PC-9 (cell line): Measurements from ENCODE around the gene FAM193A. TPM values are rescaled to one million over a fixed set of nuclear protein-coding genes. Genes with fewer than 3 reads are reported as not detected.

Experiments
- BruUV-seq: library from RNA; stranded (reverse); fragments of 400-500 nt; replicated peaks from 2 replicates; lab custom pipeline; 2021; lab: Mats Ljungman, UMichigan
- CTCF ChIA-PET: fragments of 300-600 bp; sonication (Branson Sonifier 250); formaldehyde crosslinking; loops from one replicate; lab custom pipeline; 2022; ENCODE audit warnings: antibody characterized with exemption; lab: Charles Lee
- POLR2A ChIA-PET: fragments of 300-600 bp; sonication (Branson Sonifier 250); formaldehyde crosslinking; loops from one replicate; lab custom pipeline; 2022; ENCODE audit warnings: antibody characterized with exemption; ENCODE audit not compliant: unreplicated experiment; lab: Charles Lee
- DNase-seq, 2 experiments: peaks; one replicate each; pipeline versions ENCODE4 v3.0.0 to v3.0.0-alpha.2; 2015 to 2022; ENCODE audit warnings: mixed read lengths in 1 of 2
- H2AFZ ChIP-seq: fragments of 200-600 bp; sonication (generic); 2 replicates; pipeline ENCODE4 v1.8.1; 2017; ENCODE audit warnings: antibody characterized with exemption
- H3F3A ChIP-seq: fragments of 200-600 bp; sonication (generic); 2 replicates; pipeline ENCODE4 v1.8.1; 2017; ENCODE audit warnings: antibody characterized with exemption, mild to moderate bottlenecking, low read depth; ENCODE audit not compliant: insufficient read depth
- H3K27ac ChIP-seq: fragments of 200-600 bp; sonication (generic); 2 replicates; pipeline ENCODE4 v1.6.1; 2016; ENCODE audit warnings: mixed run types
- H3K27me3 ChIP-seq: fragments of 200-600 bp; sonication (generic); 2 replicates; pipeline ENCODE4 v1.6.1; 2016; ENCODE audit warnings: low read depth, mixed run types; ENCODE audit not compliant: insufficient read depth
- H3K36me3 ChIP-seq: fragments of 200-600 bp; sonication (generic); 2 replicates; pipeline ENCODE4 v1.6.1; 2016; ENCODE audit warnings: low read depth, mixed run types
- H3K4me1 ChIP-seq: fragments of 200-600 bp; sonication (generic); replicated peaks from 2 replicates; pipeline ENCODE4 v1.6.1; 2016; ENCODE audit warnings: mixed run types; ENCODE audit not compliant: insufficient read depth
- H3K4me2 ChIP-seq: fragments of 200-600 bp; sonication (generic); 2 replicates; pipeline ENCODE4 v1.6.1; 2017; ENCODE audit warnings: mixed run types
- H3K4me3 ChIP-seq: fragments of 200-600 bp; sonication (generic); 2 replicates; pipeline ENCODE4 v1.6.1; 2016; ENCODE audit warnings: mixed run types
- H3K79me2 ChIP-seq: fragments of 200-600 bp; sonication (generic); 2 replicates; pipeline ENCODE4 v1.6.1; 2017; ENCODE audit warnings: low read depth, mixed run types
- H3K9me2 ChIP-seq: fragments of 200-600 bp; sonication (generic); 2 replicates; pipeline ENCODE4 v1.8.1; 2017; ENCODE audit warnings: mild to moderate bottlenecking; ENCODE audit not compliant: insufficient read depth
- H3K9me3 ChIP-seq: fragments of 200-600 bp; sonication (generic); 2 replicates; pipeline ENCODE4 v1.8.1; 2016; ENCODE audit warnings: low read depth; ENCODE audit not compliant: insufficient read depth
- H4K20me1 ChIP-seq: fragments of 200-600 bp; sonication (generic); 2 replicates; pipeline ENCODE4 v1.8.1; 2017; ENCODE audit not compliant: insufficient read depth
- EZH2 ChIP-seq: fragments of 200-600 bp; sonication (generic); IDR thresholded peaks from 2 replicates; pipeline ENCODE4 v1.8.0; 2017; ENCODE audit warnings: antibody characterized with exemption, low read depth
- intact Hi-C: fragments of 100-400 bp; cut with micrococcal nuclease; formaldehyde crosslinking; loops from one replicate; pipeline ENCODE4 v1.10.0; 2022; ENCODE audit not compliant: unreplicated experiment
- total RNA-seq: library from RNA; stranded (reverse); gene quantifications from 2 replicates; pipeline ENCODE4 v1.2.3, GENCODE V29; 2021
- TF ChIP-seq, protein P1 (sequence below): fragments of 200-600 bp; sonication (generic); conservative IDR thresholded peaks from 2 replicates; pipeline ENCODE4 v1.6.1; 2017; ENCODE audit warnings: mixed run types, antibody characterized with exemption, mild to moderate bottlenecking, moderate library complexity

FAM193A gene
- total RNA-seq, 1 experiment from 2014 or later: 23.4 TPM

- H3K4me3 ChIP-seq: no peak overlapping the region
- no peaks in the 10 kb centered on the region for H3K36me3 ChIP-seq
- H2AFZ ChIP-seq: no peak overlapping the region
- peaks cover 6% of the 10 kb centered on the region; the same call in 1 of the 2 replicates for H3K4me1 ChIP-seq
- no peaks in the 10 kb centered on the region for H3K9me2 ChIP-seq
- H3K27me3 ChIP-seq: no peaks in the 10 kb centered on the region
- H3F3A ChIP-seq: no peaks in the 10 kb centered on the region
- POLR2A ChIA-PET: no interaction called here
- peak overlapping the region; percentile 53 for H3K4me2 ChIP-seq
- H3K9me3 ChIP-seq: no peaks in the 10 kb centered on the region
- no peak for DNase-seq
- peaks cover 12% of the 10 kb centered on the region for H3K79me2 ChIP-seq
- H4K20me1 ChIP-seq: no peaks in the 10 kb centered on the region
- BruUV-seq: no TSS peak
- TF ChIP-seq, protein P1, sequence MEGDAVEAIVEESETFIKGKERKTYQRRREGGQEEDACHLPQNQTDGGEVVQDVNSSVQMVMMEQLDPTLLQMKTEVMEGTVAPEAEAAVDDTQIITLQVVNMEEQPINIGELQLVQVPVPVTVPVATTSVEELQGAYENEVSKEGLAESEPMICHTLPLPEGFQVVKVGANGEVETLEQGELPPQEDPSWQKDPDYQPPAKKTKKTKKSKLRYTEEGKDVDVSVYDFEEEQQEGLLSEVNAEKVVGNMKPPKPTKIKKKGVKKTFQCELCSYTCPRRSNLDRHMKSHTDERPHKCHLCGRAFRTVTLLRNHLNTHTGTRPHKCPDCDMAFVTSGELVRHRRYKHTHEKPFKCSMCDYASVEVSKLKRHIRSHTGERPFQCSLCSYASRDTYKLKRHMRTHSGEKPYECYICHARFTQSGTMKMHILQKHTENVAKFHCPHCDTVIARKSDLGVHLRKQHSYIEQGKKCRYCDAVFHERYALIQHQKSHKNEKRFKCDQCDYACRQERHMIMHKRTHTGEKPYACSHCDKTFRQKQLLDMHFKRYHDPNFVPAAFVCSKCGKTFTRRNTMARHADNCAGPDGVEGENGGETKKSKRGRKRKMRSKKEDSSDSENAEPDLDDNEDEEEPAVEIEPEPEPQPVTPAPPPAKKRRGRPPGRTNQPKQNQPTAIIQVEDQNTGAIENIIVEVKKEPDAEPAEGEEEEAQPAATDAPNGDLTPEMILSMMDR: no peak
- TF ChIP-seq EZH2: no peak
- H3K27ac ChIP-seq: no peak overlapping the region
- intact Hi-C loops: loop anchor here (2.0 kb wide), 2 partner anchors 42 to 180 kb away; no protein-coding TSS in a partner anchor
- CTCF ChIA-PET: interaction anchor here (0.6 kb wide), 1 partner anchor 291 kb away, joined by 5 read pairs; no protein-coding TSS in a partner anchor
These were observed 220.4 kb downstream of the FAM193A start for GRCh38 chr4:2756691-2757350.

DNA sequence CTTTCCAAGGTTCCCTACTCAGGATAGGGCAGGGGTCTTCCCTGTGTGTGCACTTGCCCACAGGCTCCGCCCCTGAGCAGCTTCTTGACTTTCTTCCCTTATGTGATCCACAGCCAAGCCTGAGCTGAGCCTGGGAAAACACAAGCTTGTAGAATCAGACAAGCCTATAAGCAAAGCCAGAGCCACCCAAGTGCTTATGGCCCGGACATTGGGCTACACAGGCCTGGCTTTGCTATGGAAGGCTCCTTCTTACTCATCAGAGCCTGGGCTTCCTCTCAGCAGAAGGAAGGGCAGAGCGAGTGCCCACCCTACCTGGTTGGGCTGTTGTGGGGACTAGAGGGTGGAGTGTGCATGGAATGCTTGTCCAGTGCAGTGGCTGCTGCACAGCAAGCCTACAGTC is 221.0 kb downstream of the FAM193A start:
- Histone ChIP-seq H3K27me3 (no peaks in the 10 kb centered on the region), H3K36me3 (no peaks in the 10 kb centered on the region), H3K4me3 (no peak overlapping the region), H4K20me1 (no peaks in the 10 kb centered on the region), H2AFZ (no peak overlapping the region), H3K4me1 (peaks cover 6% of the 10 kb centered on the region; the same call in 1 of the 2 replicates), H3K4me2 (no peak overlapping the region), H3K9me2 (no peaks in the 10 kb centered on the region), H3K27ac (no peak overlapping the region), H3F3A (no peaks in the 10 kb centered on the region), H3K9me3 (no peaks in the 10 kb centered on the region), H3K79me2 (peaks cover 12% of the 10 kb centered on the region)
- BruUV-seq: no TSS peak
- no peak for TF ChIP-seq EZH2
- TF ChIP-seq, protein P1: no peak
- ChIA-PET CTCF (no interaction called here), POLR2A (no interaction called here)
- no peak for DNase-seq
- intact Hi-C loops: loop anchor here (2.0 kb wide), 2 partner anchors 41 to 179 kb away; no protein-coding TSS in a partner anchor

DNA sequence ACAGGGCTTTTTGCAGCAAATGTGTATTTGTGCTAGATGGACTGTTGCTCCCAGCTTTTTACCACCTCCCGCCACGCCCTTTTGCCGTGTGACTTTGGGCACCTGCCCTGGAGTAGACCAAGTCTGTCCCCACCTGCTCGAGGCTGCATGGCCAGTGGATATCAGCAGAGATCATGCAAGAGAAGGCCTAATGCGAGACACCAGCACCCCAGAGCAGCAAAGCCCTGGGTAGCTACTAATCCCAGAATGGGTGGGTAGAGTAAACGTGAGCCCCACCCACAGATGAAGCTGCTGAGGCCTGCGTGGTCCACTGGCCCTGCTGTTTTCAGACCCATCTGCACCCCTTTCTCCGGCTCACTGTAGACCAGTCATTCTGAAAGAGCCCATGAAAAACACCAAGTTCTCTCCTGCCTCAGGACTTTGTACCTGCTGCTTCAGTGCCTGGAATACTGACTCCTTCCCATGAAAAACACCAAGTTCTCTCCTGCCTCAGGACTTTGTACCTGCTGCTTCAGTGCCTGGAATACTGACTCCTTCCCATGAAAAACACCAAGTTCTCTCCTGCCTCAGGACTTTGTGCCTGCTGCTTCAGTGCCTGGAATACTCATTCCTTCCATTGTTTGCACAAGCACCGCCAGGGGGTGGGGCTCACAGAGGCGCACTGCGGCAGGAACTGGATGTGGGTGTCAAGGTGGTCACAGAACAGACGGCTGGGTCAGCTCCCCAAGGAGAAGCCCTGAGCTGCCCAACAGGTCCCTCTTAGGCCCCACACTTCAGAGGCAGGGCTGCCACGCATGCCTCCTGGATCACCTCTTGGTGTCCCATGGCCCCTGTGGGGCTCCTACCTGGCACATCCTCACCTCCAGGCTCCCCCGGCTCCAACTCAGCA is 224.8 kb downstream of the FAM193A start:
- H3K27ac ChIP-seq: no peak overlapping the region
- no peak overlapping the region for H3K4me3 ChIP-seq
- H3K9me3 ChIP-seq: no peaks in the 10 kb centered on the region
- TF ChIP-seq, protein P1: no peak
- no peak for TF ChIP-seq EZH2
- no TSS peak for BruUV-seq
- no peak overlapping the region for H3K4me2 ChIP-seq
- ChIA-PET CTCF (no interaction called here), POLR2A (no interaction called here)
- H3K36me3 ChIP-seq: no peaks in the 10 kb centered on the region
- H3F3A ChIP-seq: no peaks in the 10 kb centered on the region
- H3K79me2 ChIP-seq: no peaks in the 10 kb centered on the region
- intact Hi-C loops: loop anchor here (5.0 kb wide), 2 partner anchors 81 to 276 kb away; partner anchors contain the start of gene ADD1
- no peaks in the 10 kb centered on the region for H3K9me2 ChIP-seq
- no peaks in the 10 kb centered on the region for H3K27me3 ChIP-seq
- no peaks in the 10 kb centered on the region for H4K20me1 ChIP-seq
- no peak overlapping the region for H2AFZ ChIP-seq
- DNase-seq: peak in 1 of 2 experiments; percentile 57
- H3K4me1 ChIP-seq: no peaks in the 10 kb centered on the region
